IMR-90 (cell line): ENCODE measurements around the gene SCYGR3.

Experiments
- MAZ ChIP-seq: IDR thresholded peaks from 2 replicates; pipeline ENCODE4 v1.6.1; 2012; ENCODE audit warnings: low read depth, mild to moderate bottlenecking, low read length, improper control_type of control experiment, moderate library complexity, borderline replicate concordance
- RAD21 ChIP-seq: IDR thresholded peaks from 2 replicates; pipeline ENCODE4 v1.6.1; 2012; ENCODE audit warnings: low read length, improper control_type of control experiment
- RCOR1 ChIP-seq: IDR thresholded peaks from 2 replicates; pipeline ENCODE4 v1.6.1; 2012; ENCODE audit warnings: mild to moderate bottlenecking, low read length, improper control_type of control experiment; ENCODE audit not compliant: insufficient replicate concordance
- RFX5 ChIP-seq: IDR thresholded peaks from 2 replicates; pipeline ENCODE4 v1.8.0; 2012; ENCODE audit warnings: low read depth, mild to moderate bottlenecking, low read length, moderate library complexity
- SMC3 ChIP-seq: fragments of 150-350 bp; IDR thresholded peaks from 2 replicates; pipeline ENCODE4 v1.6.1; 2016; ENCODE audit warnings: low read depth, mild to moderate bottlenecking, antibody characterized with exemption, low read length, moderate library complexity
- TF ChIP-seq, protein P1 (sequence below): conservative IDR thresholded peaks from 2 replicates; pipeline ENCODE4 v1.5.1; 2012; ENCODE audit warnings: mild to moderate bottlenecking, low read depth, low read length, improper control_type of control experiment
- TF ChIP-seq, protein P2 (sequence below): fragments of 150-350 bp; IDR thresholded peaks from 2 replicates; pipeline ENCODE4 v1.6.1; 2016; ENCODE audit warnings: low read depth, mild to moderate bottlenecking, low read length, moderate library complexity, borderline replicate concordance

DNA sequence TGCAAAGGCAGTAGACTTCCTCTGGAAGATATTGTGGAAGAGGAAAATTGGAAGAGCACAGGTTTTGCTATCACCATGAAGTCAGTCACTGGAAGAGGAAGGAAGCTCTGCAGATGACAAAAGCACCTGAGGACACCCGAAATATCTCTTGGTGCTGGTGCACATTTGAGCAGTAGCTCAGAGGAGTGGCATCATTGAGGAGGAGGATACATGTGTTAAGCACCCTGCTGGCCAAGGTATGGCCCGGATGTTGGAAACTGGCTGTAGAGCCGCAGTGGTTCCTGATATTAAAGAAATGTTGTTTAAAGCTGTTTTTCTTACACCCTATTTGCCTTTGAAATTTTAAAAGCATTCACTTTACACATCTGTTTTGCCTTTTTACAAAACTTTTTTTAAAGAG lies 48.6 kb downstream of the SCYGR3 start:
- TF ChIP-seq, protein P1, sequence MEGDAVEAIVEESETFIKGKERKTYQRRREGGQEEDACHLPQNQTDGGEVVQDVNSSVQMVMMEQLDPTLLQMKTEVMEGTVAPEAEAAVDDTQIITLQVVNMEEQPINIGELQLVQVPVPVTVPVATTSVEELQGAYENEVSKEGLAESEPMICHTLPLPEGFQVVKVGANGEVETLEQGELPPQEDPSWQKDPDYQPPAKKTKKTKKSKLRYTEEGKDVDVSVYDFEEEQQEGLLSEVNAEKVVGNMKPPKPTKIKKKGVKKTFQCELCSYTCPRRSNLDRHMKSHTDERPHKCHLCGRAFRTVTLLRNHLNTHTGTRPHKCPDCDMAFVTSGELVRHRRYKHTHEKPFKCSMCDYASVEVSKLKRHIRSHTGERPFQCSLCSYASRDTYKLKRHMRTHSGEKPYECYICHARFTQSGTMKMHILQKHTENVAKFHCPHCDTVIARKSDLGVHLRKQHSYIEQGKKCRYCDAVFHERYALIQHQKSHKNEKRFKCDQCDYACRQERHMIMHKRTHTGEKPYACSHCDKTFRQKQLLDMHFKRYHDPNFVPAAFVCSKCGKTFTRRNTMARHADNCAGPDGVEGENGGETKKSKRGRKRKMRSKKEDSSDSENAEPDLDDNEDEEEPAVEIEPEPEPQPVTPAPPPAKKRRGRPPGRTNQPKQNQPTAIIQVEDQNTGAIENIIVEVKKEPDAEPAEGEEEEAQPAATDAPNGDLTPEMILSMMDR: no peak
- TF ChIP-seq MAZ: no peak
- no peak for TF ChIP-seq SMC3
- no peak for TF ChIP-seq RFX5
- no peak for TF ChIP-seq RAD21
- no peak for TF ChIP-seq RCOR1
- TF ChIP-seq, protein P2, sequence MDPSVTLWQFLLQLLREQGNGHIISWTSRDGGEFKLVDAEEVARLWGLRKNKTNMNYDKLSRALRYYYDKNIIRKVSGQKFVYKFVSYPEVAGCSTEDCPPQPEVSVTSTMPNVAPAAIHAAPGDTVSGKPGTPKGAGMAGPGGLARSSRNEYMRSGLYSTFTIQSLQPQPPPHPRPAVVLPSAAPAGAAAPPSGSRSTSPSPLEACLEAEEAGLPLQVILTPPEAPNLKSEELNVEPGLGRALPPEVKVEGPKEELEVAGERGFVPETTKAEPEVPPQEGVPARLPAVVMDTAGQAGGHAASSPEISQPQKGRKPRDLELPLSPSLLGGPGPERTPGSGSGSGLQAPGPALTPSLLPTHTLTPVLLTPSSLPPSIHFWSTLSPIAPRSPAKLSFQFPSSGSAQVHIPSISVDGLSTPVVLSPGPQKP: no peak
